ENCODE measurements around the gene PPARA.

Gene PPARA

GRCh38 chr22:46224044-46224897 lies 73.9 kb downstream of the PPARA start:
- H3K27ac ChIP-seq (replicated peaks) = no peak overlapping the region
- TF ChIP-seq GABPA (IDR thresholded peaks at IDR 0.05; ENCODE audit: low read depth) (no peak), SPI1 (IDR thresholded peaks at IDR 0.05; ENCODE audit: borderline replicate concordance, low read depth) (no peak), POLR2AphosphoS5 (IDR thresholded peaks at IDR 0.05; ENCODE audit: low read depth) (no peak), CTCF (IDR thresholded peaks at IDR 0.05; ENCODE audit: insufficient read depth, low read length) (no peak), REST (IDR thresholded peaks at IDR 0.05; ENCODE audit: insufficient replicate concordance, low read depth) (no peak)
- DNase-seq (ENCODE audit: low read depth in 1 of 2, low spot score in 1 of 2) = no peak
- H3K27me3 ChIP-seq (ENCODE audit: insufficient read depth, poor library complexity, severe bottlenecking) = no peaks in the 10 kb centered on the region
- H3K4me3 ChIP-seq (replicated peaks; ENCODE audit: insufficient read depth, low read length) = no peak overlapping the region

- Histone ChIP-seq H3K4me3 (replicated peaks; ENCODE audit: insufficient read depth, low read length) (no peak overlapping the region), H3K27ac (replicated peaks) (no peak overlapping the region), H3K27me3 (ENCODE audit: insufficient read depth, poor library complexity, severe bottlenecking) (no peaks in the 10 kb centered on the region)
- DNase-seq (ENCODE audit: low read depth in 1 of 2, low spot score in 1 of 2) = no peak
- TF ChIP-seq POLR2AphosphoS5 (IDR thresholded peaks at IDR 0.05; ENCODE audit: low read depth) (no peak), GABPA (IDR thresholded peaks at IDR 0.05; ENCODE audit: low read depth) (no peak), CTCF (IDR thresholded peaks at IDR 0.05; ENCODE audit: insufficient read depth, low read length) (no peak), SPI1 (IDR thresholded peaks at IDR 0.05; ENCODE audit: borderline replicate concordance, low read depth) (no peak), REST (IDR thresholded peaks at IDR 0.05; ENCODE audit: insufficient replicate concordance, low read depth) (no peak)
Observed at GRCh38 chr22:46224898-46225290, 74.6 kb downstream of the PPARA start.

- H3K4me3 ChIP-seq (replicated peaks; ENCODE audit: insufficient read depth, low read length) = no peak overlapping the region
- no peaks in the 10 kb centered on the region for H3K27me3 ChIP-seq (ENCODE audit: insufficient read depth, poor library complexity, severe bottlenecking)
- no peak for DNase-seq (ENCODE audit: low read depth in 1 of 2, low spot score in 1 of 2)
- H3K27ac ChIP-seq (replicated peaks) = no peak overlapping the region
- no peak for TF ChIP-seq CTCF (IDR thresholded peaks at IDR 0.05; ENCODE audit: insufficient read depth, low read length)
- no peak for TF ChIP-seq GABPA (IDR thresholded peaks at IDR 0.05; ENCODE audit: low read depth)
- no peak for TF ChIP-seq POLR2AphosphoS5 (IDR thresholded peaks at IDR 0.05; ENCODE audit: low read depth)
- TF ChIP-seq SPI1 (IDR thresholded peaks at IDR 0.05; ENCODE audit: borderline replicate concordance, low read depth) = no peak
- TF ChIP-seq REST (IDR thresholded peaks at IDR 0.05; ENCODE audit: insufficient replicate concordance, low read depth) = no peak
Observed at GRCh38 chr22:46225631-46226030, 75.3 kb downstream of the PPARA start.
